Activated CD8-positive, alpha-beta memory T cell treated with anti-CD3 and anti-CD28 coated beads, Interleukin-2, amount 50 U/mL, for 24 hours (primary cell): ENCODE results near the gene ETV5.
"Not testable (repeated sequence)": the region's sequence is repeated elsewhere in the genome, so short reads cannot be mapped to it uniquely, and the experiment has no call there.

Experiments used
- DNase-seq: peaks from one replicate; pipeline ENCODE4 v3.0.0-alpha.2; 2020; ENCODE audit errors: extremely low read depth

The ETV5 gene

GRCh38 chr3:186067360-186068242, 41.3 kb downstream of the ETV5 start:
- DNase-seq = no peak

DNA sequence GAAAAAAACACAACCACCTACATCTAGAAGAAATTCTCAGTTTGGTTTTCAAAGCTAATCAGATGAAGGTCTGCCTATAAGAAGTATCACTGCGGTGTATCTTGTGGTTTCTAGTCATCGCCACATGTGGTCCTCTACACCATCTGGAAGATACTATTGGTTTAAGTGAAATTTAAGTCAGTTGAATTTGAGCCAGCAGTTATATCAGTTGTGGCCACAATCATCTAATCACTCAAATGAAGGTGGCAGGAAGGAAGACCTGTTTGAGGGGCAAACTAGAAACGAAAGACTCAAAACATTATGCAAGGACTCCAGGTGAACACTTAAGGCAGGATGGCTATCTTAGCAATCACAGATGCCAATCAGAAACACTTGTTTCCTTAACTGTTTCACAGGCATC, 48.7 kb downstream of the ETV5 start:
- no peak for DNase-seq

DNA sequence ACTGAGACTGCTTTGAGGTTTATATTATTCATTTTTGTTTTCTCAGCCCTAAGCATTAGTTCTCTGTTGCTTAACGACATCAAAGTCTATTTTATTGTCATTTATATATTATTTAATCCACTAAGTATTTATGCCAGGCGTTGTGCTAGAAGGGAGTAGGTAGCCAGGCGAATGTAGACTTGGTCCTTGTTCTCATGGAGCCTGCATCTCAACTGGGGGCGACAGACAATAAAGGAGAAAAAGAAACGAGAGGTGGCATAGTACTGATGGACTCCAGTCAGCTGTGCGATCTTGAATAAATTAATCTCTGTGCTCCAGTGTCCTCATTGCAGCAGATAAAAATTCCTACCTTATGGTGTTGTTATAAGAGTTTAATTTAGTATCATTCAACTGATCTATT, 49.7 kb downstream of the ETV5 start:
- no peak for DNase-seq

GRCh38 chr3:186058225-186058624, 50.7 kb downstream of the ETV5 start:
- DNase-seq = no peak

GRCh38 chr3:186057594-186057993, 51.3 kb downstream of the ETV5 start:
- DNase-seq = no peak

GRCh38 chr3:186054792-186055352, 54.0 kb downstream of the ETV5 start:
- no peak for DNase-seq

DNA sequence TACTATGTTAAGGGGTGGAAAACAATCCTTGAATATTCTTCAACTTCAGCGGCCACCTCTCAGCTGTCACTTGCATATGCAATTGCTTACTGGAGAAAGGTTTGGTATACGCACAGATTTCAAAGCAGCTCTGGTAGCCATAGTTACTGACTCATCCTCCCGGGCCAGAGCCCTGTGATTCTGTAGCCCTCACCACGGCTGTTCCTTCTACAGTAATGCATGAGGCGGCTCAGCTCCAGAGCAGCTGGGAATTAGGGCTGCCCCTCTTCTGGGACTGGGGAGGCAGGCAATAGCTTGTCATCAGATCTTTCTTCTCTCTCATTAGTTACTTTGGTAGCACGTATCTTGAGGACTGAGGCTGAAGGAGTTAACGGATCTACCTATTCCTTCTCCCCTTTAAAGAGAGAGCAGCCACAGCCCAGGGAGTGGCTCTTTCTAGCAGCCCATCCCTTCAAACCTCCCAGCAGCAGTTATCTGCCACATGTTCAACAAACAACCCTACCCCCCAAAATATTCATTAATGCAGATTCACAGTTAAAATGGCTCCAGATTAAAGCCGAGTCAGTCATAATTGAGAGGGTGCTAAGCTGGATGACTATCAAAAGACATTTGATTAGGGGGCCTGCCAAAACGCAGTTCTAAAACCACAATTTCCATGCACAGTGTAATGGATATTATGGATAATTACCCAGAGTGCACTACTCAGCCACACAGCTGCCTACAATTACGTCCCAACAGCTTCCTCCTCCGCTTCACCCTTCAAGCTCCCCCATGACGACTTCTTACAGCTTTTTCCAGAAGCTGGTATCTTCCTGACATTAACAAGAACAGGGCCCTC, 54.7 kb downstream of the ETV5 start:
- DNase-seq = no peak

DNA sequence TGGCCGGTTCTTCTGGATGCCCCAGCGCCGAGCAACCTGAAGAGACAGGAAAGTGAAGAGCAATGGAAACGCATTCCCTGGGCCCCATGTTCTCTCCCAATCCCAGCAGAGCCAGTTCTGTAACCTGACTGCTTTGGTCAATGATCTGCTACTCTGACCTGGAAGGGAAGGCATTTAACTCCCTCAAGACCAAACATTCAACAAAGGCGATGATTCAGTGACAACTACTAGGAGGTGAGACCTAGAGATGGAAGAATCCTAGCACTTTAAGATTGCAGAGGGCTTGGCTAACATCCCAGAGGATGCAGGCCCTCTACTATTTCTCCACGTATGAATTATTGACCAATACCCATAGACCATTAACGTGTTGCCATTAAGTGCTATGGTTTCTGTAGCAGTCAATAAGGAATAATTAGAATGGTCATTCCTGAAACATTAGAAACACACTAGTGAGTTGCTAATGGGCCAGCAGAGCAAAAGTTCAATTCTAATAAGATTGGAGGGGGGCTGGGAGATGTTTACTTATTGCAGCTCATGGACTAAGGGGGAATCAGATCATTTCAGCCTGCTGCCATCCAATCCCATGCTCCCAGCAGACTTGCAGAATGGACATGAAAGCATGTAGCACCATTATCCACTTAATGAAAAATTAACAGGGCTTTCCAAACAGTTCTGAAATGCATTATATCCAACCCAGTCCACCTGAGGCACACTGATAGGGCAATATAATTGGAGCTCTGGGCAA, 56.6 kb downstream of the ETV5 start:
- no peak for DNase-seq

GRCh38 chr3:186049001-186049400, 59.9 kb downstream of the ETV5 start:
- no peak for DNase-seq

GRCh38 chr3:186048119-186048518, 60.8 kb downstream of the ETV5 start:
- no peak for DNase-seq

- no peak for DNase-seq
Measured at GRCh38 chr3:186046838-186047237, 62.1 kb downstream of the ETV5 start.

DNA sequence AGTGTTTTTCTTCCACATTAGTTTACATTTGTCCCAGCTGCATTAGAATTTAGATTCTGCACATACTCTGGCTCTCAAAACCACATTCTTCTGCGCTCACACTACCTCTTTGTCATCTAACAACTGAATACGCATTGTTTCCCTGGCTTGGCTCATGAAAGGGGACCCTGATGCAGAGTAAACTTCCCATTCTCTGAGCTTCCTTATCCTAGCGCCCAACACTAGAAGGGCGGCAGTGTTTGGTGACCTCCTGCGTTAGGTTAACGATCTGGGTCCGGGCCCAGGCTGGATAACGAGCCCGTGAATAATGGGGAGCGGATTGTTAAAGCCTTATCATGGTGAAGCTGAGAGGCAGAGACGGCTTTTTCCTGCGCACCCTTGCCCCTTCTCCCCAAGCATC, 63.9 kb downstream of the ETV5 start:
- DNase-seq = no peak

DNA sequence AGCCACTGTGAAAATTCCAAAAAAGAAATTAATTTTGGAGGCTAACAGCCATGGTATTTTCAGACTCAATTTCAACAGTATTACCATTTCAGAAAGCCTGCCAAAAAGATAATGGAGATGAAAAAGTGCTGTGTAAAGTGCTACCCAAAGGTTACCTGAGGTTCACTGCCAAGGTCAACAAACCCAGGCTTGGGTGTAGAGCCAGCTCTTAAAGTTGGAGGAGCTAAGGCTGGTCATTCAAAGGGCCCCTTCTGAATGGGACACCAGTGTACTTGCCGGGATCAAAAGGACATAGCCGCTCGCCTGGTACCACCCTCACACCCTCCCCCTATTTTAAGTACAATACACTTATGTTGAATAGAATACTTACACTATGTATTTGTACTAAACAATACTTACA, 64.5 kb downstream of the ETV5 start:
- no peak for DNase-seq

GRCh38 chr3:186042521-186043202, 66.2 kb downstream of the ETV5 start:
- no peak for DNase-seq

DNA sequence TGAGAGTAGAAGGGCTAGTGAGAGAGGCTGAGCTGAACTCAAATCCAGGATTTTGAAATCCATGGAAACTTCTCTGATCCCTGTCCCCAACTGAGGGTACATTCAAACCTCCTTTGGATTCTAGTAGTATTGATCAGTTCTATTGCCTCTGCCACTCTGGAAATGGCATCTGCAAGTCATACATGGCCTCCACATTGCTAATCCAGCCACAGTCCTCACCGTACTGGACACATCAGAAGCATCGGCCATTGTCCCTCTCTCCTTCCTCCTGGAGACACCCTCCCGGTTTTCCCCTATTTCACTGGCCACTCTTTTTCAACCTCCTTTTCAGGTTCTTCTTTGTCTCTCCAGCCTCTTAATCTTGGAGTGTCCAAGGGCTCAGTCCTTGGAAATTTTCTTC, 66.9 kb downstream of the ETV5 start:
- no peak for DNase-seq

GRCh38 chr3:186038360-186038759, 70.5 kb downstream of the ETV5 start:
- no peak for DNase-seq

DNA sequence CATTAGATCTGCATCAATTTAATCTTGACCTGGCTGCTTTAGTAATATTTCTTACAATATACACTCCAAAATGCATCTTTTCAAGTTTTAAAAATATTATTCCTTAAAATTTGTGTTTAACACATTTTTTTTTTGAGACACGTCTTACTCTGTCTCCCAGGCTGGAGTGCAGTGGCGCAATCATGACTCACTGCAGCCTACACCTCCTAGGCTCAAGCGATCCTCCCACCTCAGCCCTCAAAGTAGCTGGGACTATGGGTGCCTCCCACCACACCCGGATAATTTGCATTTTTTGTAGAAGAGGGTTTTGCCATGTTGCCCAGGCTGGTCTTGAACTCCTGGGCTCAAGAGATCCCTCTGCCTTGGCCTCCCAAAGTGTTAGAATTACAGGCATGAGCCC, 73.6 kb downstream of the ETV5 start:
- DNase-seq = no peak

DNA sequence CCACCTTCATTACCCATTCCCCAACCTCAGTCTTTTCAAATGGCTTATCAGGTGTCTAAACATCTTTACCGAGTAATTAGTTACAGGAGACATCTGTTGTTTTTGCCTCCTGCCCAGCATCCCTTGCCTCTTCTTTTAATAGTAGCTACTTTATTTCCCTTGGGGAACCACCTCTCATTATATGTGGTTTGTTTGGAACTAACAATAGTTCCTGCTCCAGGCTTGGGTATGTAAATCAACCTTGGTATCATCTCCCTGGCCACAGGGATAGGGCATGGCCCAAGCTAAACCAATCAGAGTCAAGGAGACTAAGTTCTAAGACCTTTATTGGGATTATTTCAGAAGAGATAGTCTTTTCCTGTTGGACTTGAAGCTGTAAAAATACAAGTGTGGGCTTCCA, 76.6 kb downstream of the ETV5 start:
- DNase-seq = no peak

DNA sequence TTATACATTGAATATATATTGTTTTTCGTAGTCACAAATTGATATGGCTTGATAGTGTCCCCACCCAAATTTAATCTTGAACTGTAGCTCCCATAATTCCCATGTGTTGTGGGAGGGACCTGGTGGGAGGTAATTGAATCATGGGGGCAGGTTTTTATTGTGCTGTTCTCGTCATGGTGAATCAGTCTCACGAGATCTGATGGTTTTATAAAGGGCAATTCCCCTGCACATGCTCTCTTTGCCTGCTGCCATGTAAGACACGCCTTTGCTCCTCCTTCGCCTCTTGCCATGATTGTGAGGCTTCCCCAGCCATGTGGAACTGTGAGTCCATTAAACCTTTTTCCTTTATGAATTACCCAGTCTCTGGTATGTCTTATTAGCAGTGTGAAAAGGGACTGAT, 82.9 kb downstream of the ETV5 start:
- not testable (repeated sequence) for DNase-seq

DNA sequence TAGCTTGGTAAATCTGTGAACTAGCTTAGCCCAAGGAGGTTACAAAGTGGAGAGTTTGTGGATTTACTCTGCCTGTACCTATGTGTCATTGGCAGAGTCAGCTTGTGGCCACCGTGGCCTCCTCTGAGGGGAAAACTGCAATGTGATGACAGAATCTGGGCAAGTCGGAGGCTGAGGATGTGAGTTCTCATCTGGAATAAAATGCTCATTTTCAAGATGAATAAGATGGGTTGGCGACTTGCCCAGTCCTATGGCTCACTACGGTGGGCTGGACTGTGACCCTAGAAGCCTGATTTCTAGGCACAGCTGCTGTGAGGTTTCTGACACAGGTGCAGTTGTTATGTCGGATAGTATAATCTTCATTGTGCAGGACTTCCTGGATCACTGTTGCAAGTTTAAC, 83.7 kb downstream of the ETV5 start:
- DNase-seq = peak; percentile 17

GRCh38 chr3:186024210-186024609, 84.7 kb downstream of the ETV5 start:
- DNase-seq = no peak
